Liver (tissue), 9 donors: ENCODE measurements around the gene TMEM214. TPM values are rescaled to one million over a fixed set of nuclear protein-coding genes. Genes with fewer than 3 reads are reported as not detected.
A peak's percentile ranks its signal among the peaks of the same experiment; 100 is the strongest.

Experiments used
- DNase-seq: peaks from one replicate; pipeline ENCODE4 v3.0.0-alpha.2; 2017; ENCODE audit warnings: low spot score
- H3K27ac ChIP-seq, 2 donors: one replicate each; pipeline ENCODE4 v1.7.0; 2013; ENCODE audit warnings: inconsistent platforms in 2 of 2, low read length in 2 of 2, control low read depth in 1 of 2, low read depth in 1 of 2, mild to moderate bottlenecking in 1 of 2
- H3K27me3 ChIP-seq, 4 donors: one replicate each; pipeline versions ENCODE4 v1.6.1 to v1.7.0; 2013; ENCODE audit warnings: low read length in 3 of 4, inconsistent platforms in 1 of 4, mild to moderate bottlenecking in 1 of 4, moderate library complexity in 1 of 4; ENCODE audit not compliant: control insufficient read depth in 4 of 4, insufficient read depth in 4 of 4
- H3K36me3 ChIP-seq, 4 donors: one replicate each; pipeline versions ENCODE4 v1.6.1 to v1.7.0; 2013; ENCODE audit warnings: low read length in 3 of 4, mild to moderate bottlenecking in 3 of 4, low read depth in 1 of 4, moderate library complexity in 1 of 4; ENCODE audit not compliant: control insufficient read depth in 4 of 4, insufficient read depth in 3 of 4
- H3K4me1 ChIP-seq, 4 donors: one replicate each; pipeline versions ENCODE4 v1.6.1 to v1.7.0; 2013; ENCODE audit warnings: low read length in 3 of 4, mild to moderate bottlenecking in 3 of 4, moderate library complexity in 1 of 4; ENCODE audit not compliant: control insufficient read depth in 4 of 4, insufficient read depth in 4 of 4
- H3K4me3 ChIP-seq, 3 donors: one replicate each; pipeline versions ENCODE4 v1.6.1 to v1.7.0; 2013; ENCODE audit warnings: low read length in 3 of 3, control low read depth in 1 of 3, low read depth in 1 of 3, mild to moderate bottlenecking in 1 of 3
- H3K9ac ChIP-seq, 2 donors: one replicate each; pipeline ENCODE4 v1.7.0; 2013; ENCODE audit warnings: low read length in 2 of 2, mild to moderate bottlenecking in 2 of 2, moderate library complexity in 2 of 2, control low read depth in 1 of 2, low read depth in 1 of 2
- H3K9me3 ChIP-seq, 4 donors: one replicate each; pipeline versions ENCODE4 v1.6.1 to v1.7.0; 2013; ENCODE audit warnings: low read length in 3 of 4; ENCODE audit not compliant: control insufficient read depth in 4 of 4
- ATF3 ChIP-seq: IDR thresholded peaks from 2 replicates; pipeline ENCODE4 v1.6.1; 2016; ENCODE audit warnings: antibody characterized with exemption
- CTCF ChIP-seq: fragments of 150-350 bp; IDR thresholded peaks from 2 replicates; pipeline ENCODE4 v1.5.1; 2017; ENCODE audit warnings: improper control_type of control experiment, low read depth, low read length; ENCODE audit not compliant: missing input control
- EGR1 ChIP-seq, 2 donors: IDR thresholded peaks; 2 replicates each; pipeline ENCODE4 v1.6.1; 2016 to 2018; ENCODE audit warnings: antibody characterized with exemption in 2 of 2, low read depth in 2 of 2
- FOXA1 ChIP-seq: IDR thresholded peaks from 2 replicates; pipeline ENCODE4 v1.6.1; 2016; ENCODE audit warnings: antibody characterized with exemption
- FOXA2 ChIP-seq: IDR thresholded peaks from 2 replicates; pipeline ENCODE4 v1.6.1; 2016; ENCODE audit warnings: antibody characterized with exemption
- GABPA ChIP-seq, 2 donors: IDR thresholded peaks in 1 of 2; conservative IDR thresholded peaks in 1 of 2; 2 replicates each; pipeline ENCODE4 v1.6.1; 2016; ENCODE audit warnings: antibody characterized with exemption in 2 of 2, mild to moderate bottlenecking in 1 of 2, moderate library complexity in 1 of 2
- HNF4A ChIP-seq, 2 donors: conservative IDR thresholded peaks; 2 replicates each; pipeline ENCODE4 v1.6.1; 2016; ENCODE audit warnings: antibody characterized with exemption in 2 of 2, mild to moderate bottlenecking in 2 of 2
- HNF4G ChIP-seq: IDR thresholded peaks from 2 replicates; pipeline ENCODE4 v1.6.1; 2016; ENCODE audit warnings: antibody characterized with exemption
- JUND ChIP-seq, 2 donors: IDR thresholded peaks; 2 replicates each; pipeline ENCODE4 v1.6.1; 2016; ENCODE audit warnings: antibody characterized with exemption in 2 of 2
- MAX ChIP-seq: IDR thresholded peaks from 2 replicates; pipeline ENCODE4 v1.6.1; 2016; ENCODE audit warnings: antibody characterized with exemption
- NR2F2 ChIP-seq: IDR thresholded peaks from 2 replicates; pipeline ENCODE4 v1.6.1; 2016; ENCODE audit warnings: antibody characterized with exemption
- RAD21 ChIP-seq, 2 donors: IDR thresholded peaks; 2 replicates each; pipeline ENCODE4 v1.6.1; 2016; ENCODE audit warnings: antibody characterized with exemption in 2 of 2, mild to moderate bottlenecking in 2 of 2
- REST ChIP-seq: IDR thresholded peaks from 2 replicates; pipeline ENCODE4 v1.6.1; 2016; ENCODE audit warnings: antibody characterized with exemption, mild to moderate bottlenecking
- RXRA ChIP-seq, 2 donors: IDR thresholded peaks; 2 replicates each; pipeline ENCODE4 v1.6.1; 2017 to 2018; ENCODE audit warnings: antibody characterized with exemption in 2 of 2, mild to moderate bottlenecking in 1 of 2
- SP1 ChIP-seq: IDR thresholded peaks from 2 replicates; pipeline ENCODE4 v1.6.1; 2018; ENCODE audit warnings: antibody characterized with exemption, mild to moderate bottlenecking
- TAF1 ChIP-seq: conservative IDR thresholded peaks from 2 replicates; pipeline ENCODE4 v1.6.1; 2016; ENCODE audit warnings: antibody characterized with exemption, mild to moderate bottlenecking
- YY1 ChIP-seq: IDR thresholded peaks from 2 replicates; pipeline ENCODE4 v1.6.1; 2016; ENCODE audit warnings: antibody characterized with exemption, mild to moderate bottlenecking
- ZBTB33 ChIP-seq: IDR thresholded peaks from 2 replicates; pipeline ENCODE4 v1.6.1; 2016; ENCODE audit warnings: antibody characterized with exemption
- WGBS: extraction: QIAGEN DNeasy Blood & Tissue Kit; methylation state at CpG from one replicate; pipeline ENCODE4 v1.1.7; 2013; 5-methylcytosine and 5-hydroxymethylcytosine counted together
- polyA plus RNA-seq, 2 donors: library from polyadenylated mRNA; stranded (reverse) in 1 of 2; unstranded in 1 of 2; fragments of 200-250 nt in 1 of 2; fragments of >200 nt in 1 of 2; fragmentation: Nextera tagmentation in 1 of 2; extraction: Ambion mirVana in 1 of 2; gene quantifications; one replicate each; pipeline versions ENCODE4 v1.2.1 to v1.2.3, GENCODE V29; 2013 to 2015
- total RNA-seq, 2 donors: library from RNA; depleted of rRNA; stranded (reverse); fragments of >200 nt; gene quantifications; one replicate each; pipeline ENCODE4 v1.2.3, GENCODE V29; 2014
- donor health status: healthy.
- donor health status: healthy.
- donor health status: healthy.
- donor health status: healthy.
- donor health status: healthy.

Gene TMEM214
- total and polyA plus RNA-seq, 4 donors, result 17.1 to 53.4 (median 38.4) TPM

GRCh38 chr2:27038631-27039339, 6.0 kb downstream of the TMEM214 start:
- Histone ChIP-seq H3K9ac (no peak overlapping the region), H3K36me3 (peaks cover 25 to 75% (median 57%) of the 10 kb centered on the region in 4 donors), H3K4me3 (no peak overlapping the region), H3K4me1 (peaks cover 1 to 15% (median 9%) of the 10 kb centered on the region in 4 donors), H3K9me3 (no peaks in the 10 kb centered on the region), H3K27me3 (no peaks in the 10 kb centered on the region), H3K27ac (no peak overlapping the region)
- 83% methylated on average over 17 of the region's 17 CpGs for WGBS
- TF ChIP-seq MAX (no peak), RAD21 (IDR thresholded peaks at IDR 0.05) (no peak), NR2F2 (peak; percentile 45)
- DNase-seq, result no peak

- TF ChIP-seq NR2F2 (no peak), RXRA (IDR thresholded peaks at IDR 0.05) (no peak), RAD21 (IDR thresholded peaks at IDR 0.05) (no peak), SP1 (no peak), HNF4A (conservative IDR thresholded peaks at IDR 0.05) (no peak)
- 95% methylated on average over 6 of the region's 6 CpGs for WGBS
- DNase-seq, result no peak
Observed at GRCh38 chr2:27039426-27039825, 6.7 kb downstream of the TMEM214 start.

GRCh38 chr2:27039871-27040270, 7.1 kb downstream of the TMEM214 start:
- peaks cover 0 to 11% (median 3%) of the 10 kb centered on the region in 4 donors for H3K4me1 ChIP-seq

More at GRCh38 chr2:27039426-27039825, 6.7 kb downstream of the TMEM214 start:
- no peak overlapping the region for H3K9ac ChIP-seq
- peaks cover 25 to 75% (median 57%) of the 10 kb centered on the region in 4 donors for H3K36me3 ChIP-seq
- H3K27me3 ChIP-seq, result no peaks in the 10 kb centered on the region
- H3K4me3 ChIP-seq, result no peak overlapping the region
- H3K9me3 ChIP-seq, result no peaks in the 10 kb centered on the region
- no peak overlapping the region for H3K27ac ChIP-seq
- H3K4me1 ChIP-seq, result peaks cover 0 to 11% (median 3%) of the 10 kb centered on the region in 4 donors

More at GRCh38 chr2:27039871-27040270, 7.1 kb downstream of the TMEM214 start:
- no peak for DNase-seq
- no peak overlapping the region for H3K9ac ChIP-seq
- peaks cover 25 to 75% (median 57%) of the 10 kb centered on the region in 4 donors for H3K36me3 ChIP-seq
- H3K27me3 ChIP-seq, result no peaks in the 10 kb centered on the region
- H3K9me3 ChIP-seq, result no peaks in the 10 kb centered on the region
- TF ChIP-seq NR2F2 (no peak), JUND (IDR thresholded peaks at IDR 0.05) (no peak), FOXA2 (no peak), REST (no peak), EGR1 (IDR thresholded peaks at IDR 0.05; ENCODE audit: low read depth in 2 of 2) (no peak), YY1 (no peak), MAX (no peak), RXRA (IDR thresholded peaks at IDR 0.05) (no peak), FOXA1 (no peak), SP1 (no peak), ATF3 (no peak), TAF1 (no peak), RAD21 (IDR thresholded peaks at IDR 0.05) (no peak), HNF4A (conservative IDR thresholded peaks at IDR 0.05) (no peak), ZBTB33 (no peak), CTCF (no peak), GABPA (IDR thresholded peaks at IDR 0.05 in 1 of 2, conservative IDR thresholded peaks at IDR 0.05 in 1 of 2) (no peak), HNF4G (no peak)
- H3K4me3 ChIP-seq, result no peak overlapping the region
- H3K27ac ChIP-seq, result no peak overlapping the region
- 96% methylated on average over 7 of the region's 7 CpGs for WGBS
